ENCODE results near the gene NUMBL.

GRCh38 chr19:40719414-40719894 is 29.0 kb upstream of the NUMBL start:
- TF ChIP-seq CTCF (conservative IDR thresholded peaks at IDR 0.05; ENCODE audit: low read depth, low read length) (no peak), EZH2 (IDR thresholded peaks at IDR 0.05; ENCODE audit: low read length, unreplicated experiment) (no peak)

Measured in PC-3 (cell line).